ENCODE measurements around the gene FTO. TPM values are rescaled to one million over a fixed set of nuclear protein-coding genes. Genes with fewer than 3 reads are reported as not detected.
"Not testable (repeated sequence)": the region's sequence is repeated elsewhere in the genome, so short reads cannot be mapped to it uniquely, and the experiment has no call there.

FTO gene
- total RNA-seq, 4 donors from 2014 or later, result 64.4 to 116 (median 71.3) TPM

- no peak for DNase-seq (ENCODE audit: low spot score in 2 of 2)
Measured at GRCh38 chr16:53693320-53693719, 10.6 kb upstream of the FTO start.

GRCh38 chr16:53695070-53695469 is 8.9 kb upstream of the FTO start:
- H3K27ac ChIP-seq, result no peak overlapping the region
- TF ChIP-seq, protein P1, sequence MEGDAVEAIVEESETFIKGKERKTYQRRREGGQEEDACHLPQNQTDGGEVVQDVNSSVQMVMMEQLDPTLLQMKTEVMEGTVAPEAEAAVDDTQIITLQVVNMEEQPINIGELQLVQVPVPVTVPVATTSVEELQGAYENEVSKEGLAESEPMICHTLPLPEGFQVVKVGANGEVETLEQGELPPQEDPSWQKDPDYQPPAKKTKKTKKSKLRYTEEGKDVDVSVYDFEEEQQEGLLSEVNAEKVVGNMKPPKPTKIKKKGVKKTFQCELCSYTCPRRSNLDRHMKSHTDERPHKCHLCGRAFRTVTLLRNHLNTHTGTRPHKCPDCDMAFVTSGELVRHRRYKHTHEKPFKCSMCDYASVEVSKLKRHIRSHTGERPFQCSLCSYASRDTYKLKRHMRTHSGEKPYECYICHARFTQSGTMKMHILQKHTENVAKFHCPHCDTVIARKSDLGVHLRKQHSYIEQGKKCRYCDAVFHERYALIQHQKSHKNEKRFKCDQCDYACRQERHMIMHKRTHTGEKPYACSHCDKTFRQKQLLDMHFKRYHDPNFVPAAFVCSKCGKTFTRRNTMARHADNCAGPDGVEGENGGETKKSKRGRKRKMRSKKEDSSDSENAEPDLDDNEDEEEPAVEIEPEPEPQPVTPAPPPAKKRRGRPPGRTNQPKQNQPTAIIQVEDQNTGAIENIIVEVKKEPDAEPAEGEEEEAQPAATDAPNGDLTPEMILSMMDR (IDR thresholded peaks at IDR 0.05), result no peak
- TF ChIP-seq POLR2A (IDR thresholded peaks at IDR 0.05), result no peak
- no peak for TF ChIP-seq POLR2AphosphoS5 (IDR thresholded peaks at IDR 0.05)
- no peak for TF ChIP-seq EP300 (IDR thresholded peaks at IDR 0.05)
- DNase-seq (ENCODE audit: low spot score in 2 of 2), result no peak
- H3K27me3 ChIP-seq, result no peaks in the 10 kb centered on the region
- H3K4me3 ChIP-seq, result no peak overlapping the region
- no peaks in the 10 kb centered on the region for H3K9me3 ChIP-seq
- WGBS, result 89% methylated on average over 1 of the region's 1 CpG
- no peaks in the 10 kb centered on the region for H3K36me3 ChIP-seq
- H3K4me1 ChIP-seq, result no peaks in the 10 kb centered on the region

More at GRCh38 chr16:53693320-53693719, 10.6 kb upstream of the FTO start:
- WGBS, result 81% methylated on average over 5 of the region's 5 CpGs
- no peak for TF ChIP-seq POLR2AphosphoS5 (IDR thresholded peaks at IDR 0.05)
- TF ChIP-seq POLR2A (IDR thresholded peaks at IDR 0.05), result no peak
- no peak for TF ChIP-seq EP300 (IDR thresholded peaks at IDR 0.05)
- TF ChIP-seq, protein P1 (IDR thresholded peaks at IDR 0.05), result no peak
- H3K4me3 ChIP-seq, result no peak overlapping the region
- H3K27me3 ChIP-seq, result no peaks in the 10 kb centered on the region
- no peaks in the 10 kb centered on the region for H3K9me3 ChIP-seq
- no peak overlapping the region for H3K27ac ChIP-seq
- H3K36me3 ChIP-seq, result no peaks in the 10 kb centered on the region
- H3K4me1 ChIP-seq, result no peaks in the 10 kb centered on the region

DNA sequence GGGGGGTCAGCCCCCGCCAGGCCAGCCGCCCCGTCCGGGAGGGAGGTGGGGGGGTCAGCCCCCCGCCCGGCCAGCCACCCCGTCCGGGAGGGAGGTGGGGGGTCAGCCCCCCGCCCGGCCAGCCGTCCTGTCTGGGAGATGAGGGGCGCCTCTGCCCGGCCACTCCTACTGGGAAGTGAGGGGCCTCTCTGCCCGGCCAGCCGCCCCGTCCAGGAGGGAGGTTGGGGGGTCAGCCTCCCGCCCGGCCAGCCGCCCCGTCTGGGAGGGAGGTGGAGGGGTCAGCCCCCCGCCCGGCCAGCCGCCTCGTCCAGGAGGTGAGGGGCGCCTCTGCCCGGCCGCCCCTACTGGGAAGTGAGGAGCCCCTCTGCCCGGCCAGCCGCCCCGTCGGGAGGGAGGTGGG is 5.7 kb upstream of the FTO start:
- not testable (repeated sequence) for H3K27ac ChIP-seq; H3K36me3 ChIP-seq; H3K4me1 ChIP-seq; H3K9me3 ChIP-seq; DNase-seq (ENCODE audit: low spot score in 2 of 2); H3K4me3 ChIP-seq; H3K27me3 ChIP-seq
- WGBS, result no CpG with 5 or more reads among the region's 31 CpGs

- TF ChIP-seq POLR2A (IDR thresholded peaks at IDR 0.05) (no peak), EP300 (IDR thresholded peaks at IDR 0.05) (no peak), POLR2AphosphoS5 (IDR thresholded peaks at IDR 0.05) (no peak)
- TF ChIP-seq, protein P1 (IDR thresholded peaks at IDR 0.05), result no peak
- Histone ChIP-seq H3K4me1 (peaks cover 22% of the 10 kb centered on the region), H3K27ac (peak overlapping the region; percentile 61), H3K4me3 (peak overlapping the region; percentile 75), H3K9me3 (no peaks in the 10 kb centered on the region), H3K27me3 (no peaks in the 10 kb centered on the region), H3K36me3 (no peaks in the 10 kb centered on the region)
- DNase-seq (ENCODE audit: low spot score in 2 of 2), result no peak
- WGBS, result 25% methylated on average over 6 of the region's 6 CpGs
Measured at GRCh38 chr16:53704445-53704813, 473 bp downstream of the FTO start.

- no peak for DNase-seq (ENCODE audit: low spot score in 2 of 2)
- Histone ChIP-seq H3K27ac (no peak overlapping the region), H3K9me3 (no peaks in the 10 kb centered on the region), H3K36me3 (no peaks in the 10 kb centered on the region), H3K4me1 (peaks cover 24% of the 10 kb centered on the region), H3K4me3 (no peak overlapping the region), H3K27me3 (no peaks in the 10 kb centered on the region)
- TF ChIP-seq POLR2AphosphoS5 (IDR thresholded peaks at IDR 0.05) (no peak), EP300 (IDR thresholded peaks at IDR 0.05) (no peak), POLR2A (IDR thresholded peaks at IDR 0.05) (no peak)
- TF ChIP-seq, protein P1 (IDR thresholded peaks at IDR 0.05), result no peak
- WGBS, result 85% methylated on average over 3 of the region's 3 CpGs
Measured at GRCh38 chr16:53707671-53708070, 3.7 kb downstream of the FTO start.

GRCh38 chr16:53708490-53708889 is 4.5 kb downstream of the FTO start:
- no peak for DNase-seq (ENCODE audit: low spot score in 2 of 2)

More at GRCh38 chr16:53708490-53708889, 4.5 kb downstream of the FTO start:
- Histone ChIP-seq H3K4me1 (peaks cover 18% of the 10 kb centered on the region), H3K27ac (no peak overlapping the region), H3K4me3 (no peak overlapping the region), H3K27me3 (no peaks in the 10 kb centered on the region), H3K36me3 (no peaks in the 10 kb centered on the region), H3K9me3 (no peaks in the 10 kb centered on the region)
- 92% methylated on average over 2 of the region's 2 CpGs for WGBS
- TF ChIP-seq EP300 (IDR thresholded peaks at IDR 0.05) (no peak), POLR2A (IDR thresholded peaks at IDR 0.05) (no peak), POLR2AphosphoS5 (IDR thresholded peaks at IDR 0.05) (no peak)
- TF ChIP-seq, protein P1 (IDR thresholded peaks at IDR 0.05), result no peak
